Measurements from ENCODE around the gene KIF13A.

DNA sequence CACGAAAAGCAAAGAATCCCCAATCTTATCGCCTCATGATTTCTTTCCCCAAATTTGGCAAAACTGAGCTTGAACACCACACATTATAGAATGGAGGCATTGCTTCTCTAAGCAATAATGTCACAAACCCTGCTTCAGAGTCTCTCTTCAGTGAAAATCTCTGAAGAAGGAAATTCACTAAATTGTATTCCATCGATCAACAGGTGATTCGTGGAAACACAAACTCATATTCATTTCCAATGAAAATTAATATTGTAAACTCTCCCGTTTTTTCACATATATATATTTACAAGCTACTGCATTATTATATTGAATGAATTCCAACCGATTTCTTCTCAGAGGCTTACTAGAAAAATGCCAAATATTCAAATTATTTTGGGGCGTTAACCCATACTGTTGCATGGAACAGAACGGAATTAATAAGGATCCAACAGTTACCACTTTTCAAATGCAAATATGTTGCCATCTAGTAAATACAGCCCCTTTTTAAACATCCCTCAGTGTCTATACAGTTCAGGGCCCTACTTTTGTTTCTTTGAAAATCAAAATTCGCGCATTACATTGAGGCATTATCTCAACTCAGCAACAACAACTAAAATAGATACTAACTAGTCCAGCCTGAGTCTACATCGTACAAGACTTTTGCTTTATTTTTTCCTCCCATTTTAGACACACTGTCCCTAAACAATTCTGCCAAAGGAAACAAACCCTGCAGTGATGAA is 1.3 kb downstream of the KIF13A start:
- TF ChIP-seq CTCF (IDR thresholded peaks at IDR 0.05) (no peak), ZFX (IDR thresholded peaks at IDR 0.05; ENCODE audit: borderline replicate concordance) (no peak)

Data from 22Rv1 (cell line).